OCI-LY7 (cell line): ENCODE results near the gene PCDHGA6. TPM values are rescaled to one million over a fixed set of nuclear protein-coding genes. Genes with fewer than 3 reads are reported as not detected.

ENCODE experiments used
- Bru-seq: library from RNA; stranded (reverse); fragments of 400-500 nt; gene quantifications from one replicate; lab custom pipeline; 2021; lab: Mats Ljungman, UMichigan
- BruChase-seq, 2 experiments: library from RNA; stranded (reverse); fragments of 400-500 nt; gene quantifications; one replicate each; lab custom pipeline; 2021; lab: Mats Ljungman, UMichigan
- BruUV-seq: library from RNA; stranded (reverse); fragments of 400-500 nt; replicated peaks from 2 replicates; lab custom pipeline; 2021; lab: Mats Ljungman, UMichigan
- CTCF ChIA-PET: fragments of 300-600 bp; sonication (Branson Sonifier 250); formaldehyde crosslinking; loops from one replicate; lab custom pipeline; 2022; ENCODE audit warnings: antibody characterized with exemption; ENCODE audit not compliant: unreplicated experiment; lab: Charles Lee
- POLR2A ChIA-PET: fragments of 300-600 bp; sonication (Branson Sonifier 250); formaldehyde crosslinking; loops from one replicate; lab custom pipeline; 2022; ENCODE audit warnings: antibody characterized with exemption; lab: Charles Lee
- DNase-seq: peaks from one replicate; pipeline ENCODE4 v3.0.0-alpha.2; 2015; ENCODE audit warnings: low spot score
- H2AFZ ChIP-seq: fragments of 200-600 bp; sonication (generic), shearing (Covaris generic); 2 replicates; pipeline ENCODE4 v1.6.1; 2014; ENCODE audit warnings: mild to moderate bottlenecking, antibody characterized with exemption, low read length, moderate library complexity
- H3K27ac ChIP-seq: fragments of 200-600 bp; sonication (generic); 2 replicates; pipeline ENCODE4 v1.5.1; 2014; ENCODE audit warnings: mixed run types, low read depth, mild to moderate bottlenecking, moderate library complexity, low read length, inconsistent platforms; ENCODE audit not compliant: poor library complexity, severe bottlenecking
- H3K36me3 ChIP-seq: fragments of 200-600 bp; sonication (generic); 2 replicates; pipeline ENCODE4 v1.6.1; 2014; ENCODE audit warnings: mild to moderate bottlenecking, antibody characterized with exemption, low read length, moderate library complexity, mixed read lengths; ENCODE audit not compliant: insufficient read depth
- H3K4me1 ChIP-seq: fragments of 200-600 bp; sonication (generic); 2 replicates; pipeline ENCODE4 v1.5.1; 2014; ENCODE audit warnings: mild to moderate bottlenecking, low read length; ENCODE audit not compliant: insufficient read depth, poor library complexity, severe bottlenecking
- H3K4me2 ChIP-seq: fragments of 200-600 bp; sonication (generic); 2 replicates; pipeline ENCODE4 v1.6.1; 2014; ENCODE audit warnings: mild to moderate bottlenecking, low read length
- H3K4me3 ChIP-seq: fragments of 200-600 bp; sonication (generic); 2 replicates; pipeline ENCODE4 v1.5.1; 2014; ENCODE audit warnings: mild to moderate bottlenecking, low read depth, low read length; ENCODE audit not compliant: poor library complexity, severe bottlenecking
- H3K79me2 ChIP-seq: fragments of 200-600 bp; sonication (generic); 2 replicates; pipeline ENCODE4 v1.6.1; 2016; ENCODE audit warnings: low read depth, mild to moderate bottlenecking, low read length, moderate library complexity, mixed read lengths; ENCODE audit not compliant: insufficient read depth
- H3K9me2 ChIP-seq: fragments of 200-600 bp; sonication (generic); 2 replicates; pipeline ENCODE4 v1.6.1; 2016; ENCODE audit warnings: mild to moderate bottlenecking, low read length, mixed read lengths; ENCODE audit not compliant: insufficient read depth
- H3K9me3 ChIP-seq: fragments of 200-600 bp; sonication (generic); 2 replicates; pipeline ENCODE4 v1.6.1; 2014; ENCODE audit warnings: mild to moderate bottlenecking, mixed run types, low read length, mixed read lengths
- H4K20me1 ChIP-seq: fragments of 200-600 bp; sonication (generic); 2 replicates; pipeline ENCODE4 v1.6.1; 2014; ENCODE audit warnings: mild to moderate bottlenecking, antibody characterized with exemption, low read length, moderate library complexity, mixed read lengths; ENCODE audit not compliant: insufficient read depth
- CTCF ChIP-seq: fragments of 200-600 bp; sonication (generic); conservative IDR thresholded peaks from 2 replicates; pipeline ENCODE4 v1.5.1; 2014; ENCODE audit warnings: mild to moderate bottlenecking, antibody characterized with exemption, low read length, moderate library complexity, mixed read lengths
- EZH2phosphoT487 ChIP-seq: fragments of 200-600 bp; sonication (generic); IDR thresholded peaks from 2 replicates; pipeline ENCODE4 v1.6.1; 2018; ENCODE audit warnings: low read depth, borderline replicate concordance, mild to moderate bottlenecking, mixed run types, antibody characterized with exemption, low read length, moderate library complexity, mixed read lengths
- intact Hi-C: fragments of 100-400 bp; cut with micrococcal nuclease; formaldehyde crosslinking; loops from one replicate; pipeline ENCODE4 v1.10.0; 2022; ENCODE audit not compliant: unreplicated experiment
- long read RNA-seq: library from polyadenylated mRNA; stranded (forward); transcript quantifications from one replicate; pipeline ENCODE4 v2.0.0, GENCODE V29; 2022
- total RNA-seq, 2 experiments: library from RNA; depleted of rRNA in 1 of 2; stranded (reverse); fragments of >200 nt in 1 of 2; shearing (Covaris generic) in 1 of 2; gene quantifications; 2 replicates each; pipeline ENCODE4 v1.2.3, GENCODE V29; 2014 to 2022

PCDHGA6 gene
- 6.3 and 7.2 TPM in 2 replicates for total RNA-seq (2014; rRNA removed; shearing (Covaris generic))
- total RNA-seq (2022) = 5.5 and 6.2 TPM in 2 replicates
- percentile 65 among the genes with signal in this experiment for Bru-seq, nascent RNA
- BruChase-seq, experiment 1, labeled RNA remaining after a 6-hour chase = percentile 83 among the genes with signal in this experiment
- BruChase-seq, experiment 2, labeled RNA remaining after a 2-hour chase = percentile 83 among the genes with signal in this experiment
- long read RNA-seq, full-length matches to known transcripts = 3 of 3 reads
- long read RNA-seq, partial matches to known transcripts = 0 of 3 reads
- long read RNA-seq, other reads (novel, unspliced or antisense) = 0 of 3 reads

GRCh38 chr5:141373673-141374317 is at the start of gene PCDHGA6:
Gene PCDHGA6 (plus strand): TSS chr5:141373891. CDS start chr5:141374084, 193 bp downstream.
- H3K9me3 ChIP-seq = no peaks in the 10 kb centered on the region
- no peaks in the 10 kb centered on the region for H4K20me1 ChIP-seq
- H3K4me1 ChIP-seq = peaks cover 12% of the 10 kb centered on the region
- intact Hi-C loops = loop anchor here (5.0 kb wide), 1 partner anchor 184 kb away; no protein-coding TSS in a partner anchor
- H3K9me2 ChIP-seq = no peaks in the 10 kb centered on the region
- peak within 1 kb of the TSS; percentile 14; the same call in 1 of the 2 replicates for H3K4me2 ChIP-seq
- H3K79me2 ChIP-seq = no peaks in the 10 kb centered on the region
- no peak within 1 kb of the TSS for H2AFZ ChIP-seq
- peak; percentile 82 for TF ChIP-seq CTCF
- TF ChIP-seq EZH2phosphoT487 = no peak
- H3K4me3 ChIP-seq = no peak within 1 kb of the TSS
- peak; percentile 37 for DNase-seq
- ChIA-PET CTCF (no interaction called here), POLR2A (interaction anchor here (1.1 kb wide), 1 partner anchor 32 kb away, joined by 3 read pairs; no protein-coding TSS in a partner anchor)
- no TSS peak for BruUV-seq
- H3K36me3 ChIP-seq = peaks cover 11% of the 10 kb centered on the region; the same call in 1 of the 2 replicates
- H3K27ac ChIP-seq = no peak within 1 kb of the TSS

- no peaks in the 10 kb centered on the region for H4K20me1 ChIP-seq
- TSS peak; percentile 38 for BruUV-seq
- CTCF ChIA-PET = no interaction called here
- H3K4me3 ChIP-seq = peak overlapping the region; percentile 59
- POLR2A ChIA-PET = interaction anchor here (0.6 to 1.5 kb wide), 6 partner anchors 11 to 1437 kb away, joined by 3 to 5 read pairs (median 4); no protein-coding TSS in a partner anchor
- peaks cover 5% of the 10 kb centered on the region; the same call in 1 of the 2 replicates for H3K79me2 ChIP-seq
- H3K36me3 ChIP-seq = no peaks in the 10 kb centered on the region
- H3K27ac ChIP-seq = no peak overlapping the region
- TF ChIP-seq CTCF = peak; percentile 79
- no peak for TF ChIP-seq EZH2phosphoT487
- no peaks in the 10 kb centered on the region for H3K9me2 ChIP-seq
- peak overlapping the region; percentile 64; the same call in 1 of the 2 replicates for H2AFZ ChIP-seq
- intact Hi-C loops = loop anchor here (10.0 kb wide), 1 partner anchor 779 kb away; the partner anchor contains the start of gene NDFIP1
- peak overlapping the region; percentile 66 for H3K4me2 ChIP-seq
- peaks cover 18% of the 10 kb centered on the region for H3K4me1 ChIP-seq
- H3K9me3 ChIP-seq = peaks cover 7% of the 10 kb centered on the region; the same call in 1 of the 2 replicates
- DNase-seq = peak; percentile 70
These were observed 47.4 kb upstream of the PCDHGA6 start for GRCh38 chr5:141326088-141326854.
